Endothelial cell (in vitro differentiated cells): ENCODE measurements around the gene SYT8. TPM values are rescaled to one million over a fixed set of nuclear protein-coding genes. Genes with fewer than 3 reads are reported as not detected.

Source experiments
- DNase-seq: peaks from one replicate; pipeline ENCODE4 v3.0.0; 2021; ENCODE audit warnings: low spot score
- H3K27ac Mint-ChIP-seq: one replicate; pipeline ENCODE4 v1.8.0; 2021; ENCODE audit warnings: mixed read lengths, inconsistent platforms; ENCODE audit not compliant: unreplicated experiment
- H3K27me3 Mint-ChIP-seq: one replicate; pipeline ENCODE4 v1.8.0; 2021; ENCODE audit warnings: mild to moderate bottlenecking, moderate library complexity, mixed read lengths, inconsistent platforms; ENCODE audit not compliant: unreplicated experiment
- H3K36me3 Mint-ChIP-seq: one replicate; pipeline ENCODE4 v1.8.0; 2021; ENCODE audit warnings: mild to moderate bottlenecking, low read depth, mixed read lengths, inconsistent platforms; ENCODE audit not compliant: unreplicated experiment
- H3K4me1 Mint-ChIP-seq: one replicate; pipeline ENCODE4 v1.8.0; 2021; ENCODE audit warnings: mild to moderate bottlenecking, mixed read lengths, inconsistent platforms; ENCODE audit not compliant: unreplicated experiment
- H3K4me3 Mint-ChIP-seq: one replicate; pipeline ENCODE4 v1.8.0; 2021; ENCODE audit warnings: mild to moderate bottlenecking, mixed read lengths, inconsistent platforms; ENCODE audit not compliant: unreplicated experiment
- H3K9me3 Mint-ChIP-seq: one replicate; pipeline ENCODE4 v1.8.0; 2021; ENCODE audit warnings: mixed read lengths, inconsistent platforms; ENCODE audit not compliant: unreplicated experiment
- CTCF ChIP-seq: fragments of 200-600 bp; sonication (generic); IDR thresholded peaks from one replicate; pipeline ENCODE4 v1.5.0; 2021; ENCODE audit warnings: antibody characterized with exemption; ENCODE audit not compliant: unreplicated experiment
- total RNA-seq: library from RNA; stranded (reverse); fragmentation: NEBNext Ultra II Directional; extraction: Animal tissue kit (Norgen Biotek cat#: 25700); gene quantifications from one replicate; pipeline ENCODE4 v1.2.1, GENCODE V29; 2021; ENCODE audit not compliant: unreplicated experiment

SYT8 gene
- total RNA-seq, 1 donor from 2014 or later: not detected

DNA sequence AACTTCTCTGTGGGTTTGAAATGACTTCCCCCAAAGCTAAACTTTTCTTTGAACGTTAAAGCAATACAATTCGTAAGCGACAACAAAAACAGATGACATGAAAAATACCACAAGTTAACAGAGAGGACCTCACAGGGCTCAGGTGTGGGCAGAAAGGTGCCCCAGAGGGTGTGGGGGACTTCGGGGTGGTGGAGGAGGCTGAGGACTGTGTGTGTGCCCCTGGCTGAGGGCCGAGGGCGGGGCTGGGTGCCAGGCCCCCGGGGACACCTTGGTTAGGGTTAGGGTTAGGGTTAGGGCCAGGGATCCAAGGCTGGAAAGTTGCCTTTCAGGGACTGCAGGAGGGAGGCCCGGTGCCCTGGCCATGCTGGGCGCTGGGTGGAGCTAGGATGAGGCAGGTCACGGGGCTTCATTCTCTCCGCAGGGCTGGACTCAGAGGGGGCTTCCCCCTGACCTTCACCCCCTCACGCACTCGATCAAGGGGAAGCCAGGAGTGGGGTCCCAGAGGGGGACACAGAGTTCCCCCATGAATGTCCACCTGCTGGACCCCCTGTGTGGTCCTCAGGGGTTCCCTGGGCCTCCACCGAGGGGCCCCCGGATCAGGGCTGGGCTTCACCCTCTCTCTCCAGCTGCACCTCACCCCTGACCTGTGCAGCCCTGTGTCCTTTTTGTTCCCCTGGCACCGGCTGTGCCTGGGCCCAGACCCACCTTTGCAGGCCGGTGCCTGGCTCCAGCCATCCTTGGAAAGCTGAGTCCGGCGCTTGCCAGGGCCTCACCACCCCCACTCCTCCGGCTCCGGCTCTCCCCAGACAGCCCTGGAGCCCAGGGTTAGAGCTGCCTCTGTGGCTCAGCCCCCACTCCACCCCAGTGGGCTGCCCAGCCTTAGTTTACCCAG is 11.0 kb downstream of the SYT8 start:
- DNase-seq: no peak
- Mint-ChIP-seq H3K4me3 (no peak overlapping the region), H3K36me3 (no peaks in the 10 kb centered on the region), H3K27me3 (peaks cover 19% of the 10 kb centered on the region), H3K9me3 (no peaks in the 10 kb centered on the region), H3K4me1 (peaks cover 4% of the 10 kb centered on the region), H3K27ac (no peak overlapping the region)
- no peak for TF ChIP-seq CTCF

DNA sequence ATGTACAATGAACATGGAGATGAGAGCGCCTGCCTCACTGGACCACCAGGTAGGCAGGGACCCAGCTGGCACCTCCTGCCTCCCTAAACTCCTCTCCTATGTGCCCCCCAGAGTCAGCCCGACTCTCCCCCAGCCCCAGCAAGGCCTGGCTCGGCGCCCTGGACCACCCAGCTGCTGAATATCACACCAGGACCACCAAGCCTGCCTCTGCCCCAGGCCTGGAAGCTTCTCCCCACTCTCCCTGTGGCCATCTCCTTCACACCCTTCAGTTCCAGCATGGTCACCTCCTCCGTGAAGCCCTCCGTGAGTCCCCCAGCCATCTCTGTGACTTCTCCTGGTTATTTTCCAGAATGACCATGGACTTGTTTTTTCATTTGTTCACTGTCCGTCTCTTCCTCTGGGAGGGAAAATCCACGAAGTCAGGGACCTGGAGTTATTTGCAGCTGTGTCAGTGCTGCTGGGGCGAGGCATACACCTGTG is 11.7 kb downstream of the SYT8 start:
- peaks cover 4% of the 10 kb centered on the region for H3K4me1 Mint-ChIP-seq
- H3K9me3 Mint-ChIP-seq: no peaks in the 10 kb centered on the region

DNA sequence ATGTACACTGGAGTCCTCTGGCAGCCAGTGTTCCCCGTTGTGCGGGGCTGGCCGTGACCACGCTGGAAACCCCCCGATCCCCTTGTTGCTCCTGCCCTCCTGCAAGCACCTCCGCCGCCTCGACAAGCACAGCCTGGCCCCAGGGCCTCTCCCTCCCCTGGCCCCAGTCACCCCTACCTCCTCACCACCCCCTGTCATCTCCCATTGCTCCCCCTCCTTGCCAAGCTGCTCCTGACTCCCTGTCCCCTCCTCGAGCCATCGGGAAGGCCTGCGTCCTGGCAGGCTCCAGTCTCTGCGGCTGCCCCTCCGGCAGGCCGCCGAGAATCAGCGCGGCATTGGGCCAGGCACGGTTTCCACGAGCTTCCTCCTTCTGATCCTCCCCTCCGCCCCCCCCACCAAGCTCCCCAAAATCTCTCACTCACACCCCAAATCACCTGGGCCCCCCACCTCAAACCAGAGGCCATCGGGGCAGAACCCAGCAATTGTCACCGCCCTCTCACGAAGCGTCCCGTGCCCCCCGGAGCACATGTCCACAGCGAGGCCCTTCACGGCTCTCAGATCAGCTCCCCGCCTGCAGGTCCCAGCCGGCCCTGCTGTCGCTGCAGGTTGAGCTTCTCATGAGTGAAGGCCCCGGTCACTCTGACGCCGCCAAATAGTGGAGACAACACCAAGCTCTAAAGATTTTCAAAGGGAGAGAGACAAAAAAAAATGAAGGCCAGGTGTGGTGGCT is 12.4 kb downstream of the SYT8 start:
- Mint-ChIP-seq H3K9me3 (no peaks in the 10 kb centered on the region), H3K36me3 (no peaks in the 10 kb centered on the region), H3K4me1 (peaks cover 4% of the 10 kb centered on the region), H3K4me3 (no peak overlapping the region), H3K27me3 (peaks cover 21% of the 10 kb centered on the region), H3K27ac (no peak overlapping the region)
- no peak for DNase-seq
- no peak for TF ChIP-seq CTCF

More for the DNA sequence above, 11.7 kb downstream of the SYT8 start:
- no peak for DNase-seq
- Mint-ChIP-seq H3K27me3 (peaks cover 19% of the 10 kb centered on the region), H3K4me3 (no peak overlapping the region), H3K27ac (no peak overlapping the region), H3K36me3 (no peaks in the 10 kb centered on the region)
- no peak for TF ChIP-seq CTCF

GRCh38 chr11:1847926-1848639 is 13.3 kb downstream of the SYT8 start:
- Mint-ChIP-seq H3K9me3 (no peaks in the 10 kb centered on the region), H3K4me3 (no peak overlapping the region), H3K36me3 (no peaks in the 10 kb centered on the region), H3K27ac (no peak overlapping the region), H3K4me1 (peaks cover 4% of the 10 kb centered on the region), H3K27me3 (peaks cover 22% of the 10 kb centered on the region)
- no peak for DNase-seq
- no peak for TF ChIP-seq CTCF
